Stromal cell of bone marrow (primary cell): ENCODE results near the gene PGBD4.
A peak's percentile ranks its signal among the peaks of the same experiment; 100 is the strongest.

Experiments
- DNase-seq: peaks from one replicate; pipeline ENCODE4 v3.0.0-alpha.2; 2012; ENCODE audit warnings: low read depth

Gene PGBD4

GRCh38 chr15:34101366-34102174, at the start of gene PGBD4, which contains the start of gene EMC7:
Gene PGBD4 (plus strand): TSS chr15:34102083. CDS start chr15:34102532, 449 bp downstream.
Gene EMC7 (minus strand): TSS chr15:34101862. CDS start chr15:34101839, 23 bp downstream.
- DNase-seq = peak; percentile 99

- no peak for DNase-seq
These were observed 47.7 kb upstream of the PGBD4 start for GRCh38 chr15:34054081-34054707.

GRCh38 chr15:34055868-34056595, 45.9 kb upstream of the PGBD4 start:
- DNase-seq = peak; percentile 57

GRCh38 chr15:34056911-34057310, 45.0 kb upstream of the PGBD4 start:
- DNase-seq = no peak

GRCh38 chr15:34059476-34059875, 42.4 kb upstream of the PGBD4 start:
- no peak for DNase-seq

- no peak for DNase-seq
These were observed 41.9 kb upstream of the PGBD4 start for GRCh38 chr15:34059946-34060345.

- DNase-seq = no peak
These were observed 37.4 kb upstream of the PGBD4 start for GRCh38 chr15:34064438-34064837.

GRCh38 chr15:34065261-34065660, 36.6 kb upstream of the PGBD4 start:
- no peak for DNase-seq

GRCh38 chr15:34065941-34066340, 35.9 kb upstream of the PGBD4 start:
- DNase-seq = no peak

GRCh38 chr15:34070003-34070402, 31.9 kb upstream of the PGBD4 start:
- no peak for DNase-seq

GRCh38 chr15:34076785-34077184, 25.1 kb upstream of the PGBD4 start:
- DNase-seq = no peak

- DNase-seq = no peak
These were observed 23.0 kb upstream of the PGBD4 start for GRCh38 chr15:34078900-34079299.

GRCh38 chr15:34079904-34080303, 22.0 kb upstream of the PGBD4 start:
- DNase-seq = no peak

GRCh38 chr15:34084086-34084485, 17.8 kb upstream of the PGBD4 start:
- DNase-seq = no peak

GRCh38 chr15:34085746-34086145, 16.1 kb upstream of the PGBD4 start:
- DNase-seq = no peak

- DNase-seq = no peak
These were observed 2.0 kb upstream of the PGBD4 start for GRCh38 chr15:34099914-34100313.

- no peak for DNase-seq
These were observed 467 bp downstream of the PGBD4 start for GRCh38 chr15:34102175-34102925.

GRCh38 chr15:34106423-34106822, 4.5 kb downstream of the PGBD4 start:
- no peak for DNase-seq

- DNase-seq = no peak
These were observed 5.4 kb downstream of the PGBD4 start for GRCh38 chr15:34107315-34107714.

GRCh38 chr15:34109797-34110663, 8.1 kb downstream of the PGBD4 start:
- no peak for DNase-seq

- no peak for DNase-seq
These were observed 9.6 kb downstream of the PGBD4 start for GRCh38 chr15:34111488-34111887.
